Measurements from ENCODE around the gene MFAP1.

DNA sequence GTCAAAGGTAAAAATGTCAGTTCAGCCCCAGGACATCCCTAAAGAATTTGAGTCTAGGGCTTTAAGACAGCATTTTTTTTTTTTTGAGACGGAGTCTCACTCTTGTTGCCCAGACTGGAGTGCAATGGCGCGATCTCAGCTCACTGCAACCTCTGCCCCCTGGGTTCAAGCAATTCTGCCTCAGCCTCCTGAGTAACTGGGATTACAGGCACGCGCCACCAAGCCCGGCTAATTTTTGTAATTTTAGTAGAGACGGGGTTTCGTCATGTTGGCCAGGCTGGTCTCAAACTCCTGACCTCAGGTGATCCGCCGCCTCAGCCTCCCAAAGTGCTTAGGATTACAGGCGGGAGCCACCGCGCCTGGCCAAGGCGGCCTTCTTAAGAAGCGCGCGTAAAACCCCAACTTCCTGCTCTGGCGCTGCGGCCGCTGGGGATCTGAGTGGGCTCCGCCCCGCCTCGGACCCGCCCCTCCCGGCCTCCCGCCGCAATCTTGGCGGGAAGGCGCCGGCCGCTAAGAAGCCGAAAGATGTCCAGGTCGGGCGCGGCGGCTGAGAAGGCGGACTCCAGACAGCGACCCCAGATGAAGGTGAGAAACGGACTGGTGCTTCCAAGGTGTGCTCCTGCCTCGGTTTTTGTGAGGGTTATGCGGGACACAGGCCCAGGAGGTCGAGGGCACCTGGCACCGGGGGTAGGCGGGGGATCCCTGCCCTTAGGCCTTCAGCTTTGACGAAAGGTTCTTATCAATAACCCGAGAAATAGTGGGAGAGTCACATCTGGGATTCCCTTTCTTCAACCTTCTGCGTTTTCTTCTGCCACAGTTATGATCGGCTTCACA is 2.2 kb upstream of the MFAP1 start, which contains the start of gene WDR76:
- TF ChIP-seq CREB1 (IDR thresholded peaks at IDR 0.05; ENCODE audit: low read depth): no peak
- TF ChIP-seq, protein P1, sequence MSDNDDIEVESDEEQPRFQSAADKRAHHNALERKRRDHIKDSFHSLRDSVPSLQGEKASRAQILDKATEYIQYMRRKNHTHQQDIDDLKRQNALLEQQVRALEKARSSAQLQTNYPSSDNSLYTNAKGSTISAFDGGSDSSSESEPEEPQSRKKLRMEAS (IDR thresholded peaks at IDR 0.05): peak; percentile 55; the same call in 1 of the 2 replicates
- no peak for TF ChIP-seq ZBTB7A (IDR thresholded peaks at IDR 0.05; ENCODE audit: low read depth)
- no peak for TF ChIP-seq TAF1 (IDR thresholded peaks at IDR 0.05; ENCODE audit: low read depth)
- no peak for TF ChIP-seq TCF12 (IDR thresholded peaks at IDR 0.05; ENCODE audit: low read depth)
- no peak for TF ChIP-seq RAD21 (IDR thresholded peaks at IDR 0.05; ENCODE audit: low read depth)
- no peak for TF ChIP-seq CEBPB (IDR thresholded peaks at IDR 0.05)
- TF ChIP-seq NFIC (IDR thresholded peaks at IDR 0.05): no peak
- TF ChIP-seq, protein P2, sequence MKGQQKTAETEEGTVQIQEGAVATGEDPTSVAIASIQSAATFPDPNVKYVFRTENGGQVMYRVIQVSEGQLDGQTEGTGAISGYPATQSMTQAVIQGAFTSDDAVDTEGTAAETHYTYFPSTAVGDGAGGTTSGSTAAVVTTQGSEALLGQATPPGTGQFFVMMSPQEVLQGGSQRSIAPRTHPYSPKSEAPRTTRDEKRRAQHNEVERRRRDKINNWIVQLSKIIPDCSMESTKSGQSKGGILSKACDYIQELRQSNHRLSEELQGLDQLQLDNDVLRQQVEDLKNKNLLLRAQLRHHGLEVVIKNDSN (IDR thresholded peaks at IDR 0.05): no peak
- TF ChIP-seq YY1 (IDR thresholded peaks at IDR 0.05; ENCODE audit: low read depth): no peak

Data from Ishikawa (cell line).